Smooth muscle cell (in vitro differentiated cells): ENCODE measurements around the gene KIFC3. TPM values are rescaled to one million over a fixed set of nuclear protein-coding genes. Genes with fewer than 3 reads are reported as not detected.
"Not testable (repeated sequence)": the region's sequence is repeated elsewhere in the genome, so short reads cannot be mapped to it uniquely, and the experiment has no call there.

Experiments
- DNase-seq: peaks from one replicate; lab custom pipeline; 2025; ENCODE audit not compliant: unreplicated experiment; lab: John Stamatoyannopoulos, UW
- H2AFZ ChIP-seq: fragments of 200-600 bp; sonication (generic); 2 replicates; pipeline ENCODE4 v1.6.0; 2016; ENCODE audit warnings: antibody characterized with exemption, low read depth, mild to moderate bottlenecking
- H3F3A ChIP-seq: fragments of 200-600 bp; sonication (generic); 2 replicates; pipeline ENCODE4 v1.6.0; 2017; ENCODE audit warnings: antibody characterized with exemption, low read depth
- H3K27ac ChIP-seq: fragments of 200-600 bp; sonication (generic); 2 replicates; pipeline ENCODE4 v1.5.1; 2016; ENCODE audit warnings: low read depth, mild to moderate bottlenecking
- H3K27me3 ChIP-seq: fragments of 200-600 bp; sonication (generic); 2 replicates; pipeline ENCODE4 v1.6.1; 2016; ENCODE audit warnings: low read depth, mild to moderate bottlenecking
- H3K36me3 ChIP-seq: fragments of 200-600 bp; sonication (generic); 2 replicates; pipeline ENCODE4 v1.5.1; 2016; ENCODE audit warnings: low read depth
- H3K4me1 ChIP-seq: fragments of 200-600 bp; sonication (generic); 2 replicates; pipeline ENCODE4 v1.5.1; 2016; ENCODE audit warnings: low read depth
- H3K4me2 ChIP-seq: fragments of 200-600 bp; sonication (generic); 2 replicates; pipeline ENCODE4 v1.6.0; 2016; ENCODE audit warnings: mild to moderate bottlenecking
- H3K4me3 ChIP-seq: fragments of 200-600 bp; sonication (generic); 2 replicates; pipeline ENCODE4 v1.5.1; 2016; ENCODE audit warnings: mild to moderate bottlenecking
- H3K79me2 ChIP-seq: fragments of 200-600 bp; sonication (generic); 2 replicates; pipeline ENCODE4 v1.6.0; 2016; ENCODE audit warnings: low read depth, mild to moderate bottlenecking
- H3K9ac ChIP-seq: fragments of 200-600 bp; sonication (generic); 2 replicates; pipeline ENCODE4 v1.6.0; 2016; ENCODE audit warnings: low read depth
- H3K9me3 ChIP-seq: fragments of 200-600 bp; sonication (generic); replicated peaks from 2 replicates; pipeline ENCODE4 v1.5.1; 2016; ENCODE audit warnings: low read depth
- H4K20me1 ChIP-seq: fragments of 200-600 bp; sonication (generic); 2 replicates; pipeline ENCODE4 v1.6.0; 2016; ENCODE audit warnings: low read depth
- WGBS: methylation state at CpG from one replicate; pipeline ENCODE4 v1.1.7; 2016; ENCODE audit warnings: low lambda C conversion rate; 5-methylcytosine and 5-hydroxymethylcytosine counted together
- polyA plus RNA-seq: library from polyadenylated mRNA; unstranded; fragments of >200 nt; fragmentation: Nextera tagmentation; extraction: Ambion mirVana; gene quantifications from 2 replicates; pipeline ENCODE4 v1.2.1, GENCODE V29; 2016
- total RNA-seq: library from RNA; depleted of rRNA; stranded (reverse); fragments of >200 nt; gene quantifications from 2 replicates; pipeline ENCODE4 v1.2.3, GENCODE V29; 2014
- TF ChIP-seq, protein P1 (sequence below): fragments of 200-600 bp; sonication (generic); IDR thresholded peaks from 2 replicates; pipeline ENCODE4 v1.5.1; 2017; ENCODE audit warnings: borderline replicate concordance, mild to moderate bottlenecking, antibody characterized with exemption; ENCODE audit not compliant: insufficient read depth, poor library complexity, severe bottlenecking

The KIFC3 gene
- total and polyA plus RNA-seq, 2 experiments from 2014 or later, result 30.6 to 50.2 TPM

DNA sequence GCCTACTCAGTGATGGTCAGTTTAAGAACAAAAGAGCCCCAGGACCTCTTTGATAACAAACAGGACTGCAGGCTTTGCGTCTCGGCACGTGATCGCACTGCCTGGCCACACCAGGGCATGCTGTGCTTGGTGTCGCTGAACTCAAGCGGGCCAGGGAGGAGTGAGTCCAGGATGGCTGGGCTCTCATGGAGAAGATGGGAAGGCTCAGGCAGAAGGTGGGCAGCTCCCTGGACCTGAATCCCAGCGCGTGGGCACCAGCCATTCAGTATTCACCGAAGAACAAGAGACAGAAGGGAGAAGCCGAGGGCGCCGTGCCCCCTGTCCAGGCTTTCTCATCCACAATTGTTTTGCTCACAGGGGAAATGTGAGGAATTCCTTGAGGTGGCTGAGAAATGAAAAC, 54.8 kb downstream of the KIFC3 start:
- TF ChIP-seq, protein P1, sequence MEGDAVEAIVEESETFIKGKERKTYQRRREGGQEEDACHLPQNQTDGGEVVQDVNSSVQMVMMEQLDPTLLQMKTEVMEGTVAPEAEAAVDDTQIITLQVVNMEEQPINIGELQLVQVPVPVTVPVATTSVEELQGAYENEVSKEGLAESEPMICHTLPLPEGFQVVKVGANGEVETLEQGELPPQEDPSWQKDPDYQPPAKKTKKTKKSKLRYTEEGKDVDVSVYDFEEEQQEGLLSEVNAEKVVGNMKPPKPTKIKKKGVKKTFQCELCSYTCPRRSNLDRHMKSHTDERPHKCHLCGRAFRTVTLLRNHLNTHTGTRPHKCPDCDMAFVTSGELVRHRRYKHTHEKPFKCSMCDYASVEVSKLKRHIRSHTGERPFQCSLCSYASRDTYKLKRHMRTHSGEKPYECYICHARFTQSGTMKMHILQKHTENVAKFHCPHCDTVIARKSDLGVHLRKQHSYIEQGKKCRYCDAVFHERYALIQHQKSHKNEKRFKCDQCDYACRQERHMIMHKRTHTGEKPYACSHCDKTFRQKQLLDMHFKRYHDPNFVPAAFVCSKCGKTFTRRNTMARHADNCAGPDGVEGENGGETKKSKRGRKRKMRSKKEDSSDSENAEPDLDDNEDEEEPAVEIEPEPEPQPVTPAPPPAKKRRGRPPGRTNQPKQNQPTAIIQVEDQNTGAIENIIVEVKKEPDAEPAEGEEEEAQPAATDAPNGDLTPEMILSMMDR, result no peak
- Histone ChIP-seq H3K79me2 (no peaks in the 10 kb centered on the region), H4K20me1 (no peaks in the 10 kb centered on the region), H3K27me3 (no peaks in the 10 kb centered on the region), H3K4me1 (no peaks in the 10 kb centered on the region), H2AFZ (no peak overlapping the region), H3F3A (no peaks in the 10 kb centered on the region), H3K9me3 (no peaks in the 10 kb centered on the region), H3K9ac (no peak overlapping the region), H3K4me3 (no peak overlapping the region), H3K36me3 (no peaks in the 10 kb centered on the region), H3K4me2 (no peak overlapping the region), H3K27ac (no peak overlapping the region)
- no peak for DNase-seq
- 96% methylated on average over 12 of the region's 12 CpGs for WGBS

DNA sequence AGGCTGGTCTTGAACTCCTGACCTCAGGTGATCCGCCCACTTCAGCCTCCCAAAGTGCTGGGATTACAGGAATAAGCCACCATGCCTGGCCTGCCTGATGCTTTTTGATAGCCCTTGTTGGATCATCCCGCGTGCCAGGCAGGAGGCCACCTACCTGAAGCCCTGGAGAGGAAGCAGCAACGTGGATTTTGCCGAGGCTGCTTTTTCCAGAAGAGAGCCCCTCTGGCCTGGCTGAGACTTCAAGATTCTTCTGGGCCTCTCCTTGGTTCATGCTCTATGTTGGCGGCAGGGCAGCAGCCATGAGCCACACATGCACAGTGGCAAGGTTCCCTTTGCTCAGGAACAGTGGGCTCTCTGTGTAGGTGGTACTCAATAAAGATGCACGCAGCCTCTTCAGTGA, 55.2 kb downstream of the KIFC3 start:
- no peaks in the 10 kb centered on the region for H3K27me3 ChIP-seq
- DNase-seq, result no peak
- H3K27ac ChIP-seq, result no peak overlapping the region
- H3F3A ChIP-seq, result no peaks in the 10 kb centered on the region
- WGBS, result 93% methylated on average over 7 of the region's 7 CpGs
- no peak overlapping the region for H3K9ac ChIP-seq
- peaks cover 3% of the 10 kb centered on the region for H3K36me3 ChIP-seq
- no peak overlapping the region for H3K4me2 ChIP-seq
- TF ChIP-seq, protein P1, result no peak
- no peaks in the 10 kb centered on the region for H3K9me3 ChIP-seq
- no peaks in the 10 kb centered on the region for H4K20me1 ChIP-seq
- H3K79me2 ChIP-seq, result no peaks in the 10 kb centered on the region
- no peaks in the 10 kb centered on the region for H3K4me1 ChIP-seq
- H2AFZ ChIP-seq, result no peak overlapping the region
- no peak overlapping the region for H3K4me3 ChIP-seq

DNA sequence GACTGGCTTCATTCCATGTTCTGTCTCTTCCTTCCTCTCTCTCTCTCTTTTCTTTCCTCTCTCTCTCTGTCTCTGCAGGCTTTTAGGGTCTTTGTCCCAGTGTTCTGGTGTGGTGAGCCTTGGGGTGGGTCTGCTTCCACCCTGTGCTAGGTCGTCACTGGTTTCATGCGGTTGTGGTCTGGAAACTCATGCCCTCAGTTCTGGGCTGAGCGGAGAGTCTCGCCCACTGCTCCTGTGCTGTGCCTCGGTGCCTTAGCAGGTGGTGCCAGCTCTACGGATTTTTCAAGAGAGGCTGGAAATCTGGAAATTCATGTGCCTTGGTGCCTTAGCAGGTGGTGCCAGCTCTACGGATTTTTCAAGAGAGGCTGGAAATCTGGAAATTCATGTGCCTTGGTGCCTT, 56.0 kb downstream of the KIFC3 start:
- not testable (repeated sequence) for H3K27me3 ChIP-seq, H3K9me3 ChIP-seq, H3F3A ChIP-seq, H3K4me3 ChIP-seq, H3K79me2 ChIP-seq, H3K9ac ChIP-seq, DNase-seq, H3K4me2 ChIP-seq, H3K36me3 ChIP-seq, H4K20me1 ChIP-seq, H2AFZ ChIP-seq, H3K4me1 ChIP-seq, H3K27ac ChIP-seq
- 91% methylated on average over 7 of the region's 7 CpGs for WGBS

DNA sequence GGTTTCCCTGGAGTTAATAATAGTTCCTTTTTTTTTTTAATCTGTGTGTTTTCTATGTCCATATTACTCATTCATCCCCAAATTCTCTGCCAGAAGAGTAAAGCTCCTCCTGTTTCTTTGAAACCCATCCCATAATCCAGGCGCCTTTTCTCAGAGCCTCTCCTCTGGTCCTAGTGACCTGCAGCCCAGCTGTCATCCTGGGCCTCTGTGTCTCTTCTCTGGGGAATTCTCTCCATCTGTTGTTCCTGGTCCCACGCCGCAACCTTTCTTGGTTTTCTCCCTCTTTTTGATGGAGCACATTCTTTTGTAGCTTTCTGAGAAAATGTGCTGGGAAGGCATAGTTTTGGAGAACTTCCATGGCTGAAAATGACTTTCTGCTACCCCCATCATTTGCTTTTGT, 56.5 kb downstream of the KIFC3 start:
- TF ChIP-seq, protein P1, result no peak
- Histone ChIP-seq H3K36me3 (peaks cover 3% of the 10 kb centered on the region), H2AFZ (no peak overlapping the region), H3K79me2 (no peaks in the 10 kb centered on the region), H4K20me1 (no peaks in the 10 kb centered on the region), H3K27ac (no peak overlapping the region), H3K9me3 (no peaks in the 10 kb centered on the region), H3K27me3 (no peaks in the 10 kb centered on the region), H3K4me3 (no peak overlapping the region), H3K4me1 (no peaks in the 10 kb centered on the region), H3K9ac (no peak overlapping the region), H3F3A (no peaks in the 10 kb centered on the region), H3K4me2 (no peak overlapping the region)
- no peak for DNase-seq
- 97% methylated on average over 3 of the region's 3 CpGs for WGBS
